HG02973 (cell line): Measurements from ENCODE around the gene OTOP2.

ENCODE experiments used
- ATAC-seq: cut with Tn5 transposase; IDR thresholded peaks from one replicate; pipeline ENCODE4 v1.9.1; 2021; ENCODE audit warnings: moderate library complexity; ENCODE audit not compliant: unreplicated experiment

Gene OTOP2

GRCh38 chr17:74950207-74950606, 26.1 kb downstream of the OTOP2 start:
- no peak for ATAC-seq

GRCh38 chr17:74951065-74951464, 27.0 kb downstream of the OTOP2 start:
- no peak for ATAC-seq

- ATAC-seq, result no peak
These were observed 27.8 kb downstream of the OTOP2 start for GRCh38 chr17:74951680-74952421.

- no peak for ATAC-seq
These were observed 28.5 kb downstream of the OTOP2 start for GRCh38 chr17:74952431-74953133.

GRCh38 chr17:74953134-74953687, 29.1 kb downstream of the OTOP2 start:
- no peak for ATAC-seq

- no peak for ATAC-seq
These were observed 30.0 kb downstream of the OTOP2 start for GRCh38 chr17:74954115-74954514.

GRCh38 chr17:74954665-74955421, 30.8 kb downstream of the OTOP2 start:
- no peak for ATAC-seq

GRCh38 chr17:74956093-74956492, 32.0 kb downstream of the OTOP2 start:
- no peak for ATAC-seq

GRCh38 chr17:74957935-74958740, 34.1 kb downstream of the OTOP2 start:
- ATAC-seq, result no peak

- no peak for ATAC-seq
These were observed 35.9 kb downstream of the OTOP2 start for GRCh38 chr17:74959826-74960515.

- no peak for ATAC-seq
These were observed 36.7 kb downstream of the OTOP2 start for GRCh38 chr17:74960570-74961342.

- no peak for ATAC-seq
These were observed 37.7 kb downstream of the OTOP2 start for GRCh38 chr17:74961657-74962350.

GRCh38 chr17:74962622-74963394, 38.7 kb downstream of the OTOP2 start:
- ATAC-seq, result no peak

GRCh38 chr17:74963656-74964055, 39.6 kb downstream of the OTOP2 start:
- ATAC-seq, result no peak

GRCh38 chr17:74964246-74964761, 40.2 kb downstream of the OTOP2 start:
- ATAC-seq, result no peak

GRCh38 chr17:74964988-74965622, 41.0 kb downstream of the OTOP2 start:
- no peak for ATAC-seq

GRCh38 chr17:74968361-74968780, 44.3 kb downstream of the OTOP2 start:
- ATAC-seq, result no peak
